SK-N-MC (cell line): ENCODE measurements around the gene PLEKHM2.

ENCODE experiments used
- EZH2 ChIP-seq: fragments of 200-600 bp; sonication (generic); IDR thresholded peaks from one replicate; pipeline ENCODE4 v1.6.1; 2017; ENCODE audit warnings: antibody characterized with exemption
- FOXP2 ChIP-seq: optimal IDR thresholded peaks from 2 replicates; pipeline ENCODE3; 2011; ENCODE audit warnings: mild to moderate bottlenecking, moderate library complexity; ENCODE audit not compliant: insufficient read depth; ENCODE audit errors: extremely low read length, control extremely low read depth
- POLR2AphosphoS5 ChIP-seq: IDR thresholded peaks from 2 replicates; pipeline ENCODE4 v1.6.1; 2012; ENCODE audit warnings: mild to moderate bottlenecking, low read depth, low read length, borderline replicate concordance

GRCh38 chr1:15750924-15751323 is 66.8 kb downstream of the PLEKHM2 start:
- TF ChIP-seq POLR2AphosphoS5 (no peak), EZH2 (no peak), FOXP2 (no peak)
